ENCODE data around the gene PPP4R4. TPM values are rescaled to one million over a fixed set of nuclear protein-coding genes. Genes with fewer than 3 reads are reported as not detected.

The PPP4R4 gene
- total and polyA plus RNA-seq, 8 donors: 0.19 to 1.3 (median 0.66) TPM

DNA sequence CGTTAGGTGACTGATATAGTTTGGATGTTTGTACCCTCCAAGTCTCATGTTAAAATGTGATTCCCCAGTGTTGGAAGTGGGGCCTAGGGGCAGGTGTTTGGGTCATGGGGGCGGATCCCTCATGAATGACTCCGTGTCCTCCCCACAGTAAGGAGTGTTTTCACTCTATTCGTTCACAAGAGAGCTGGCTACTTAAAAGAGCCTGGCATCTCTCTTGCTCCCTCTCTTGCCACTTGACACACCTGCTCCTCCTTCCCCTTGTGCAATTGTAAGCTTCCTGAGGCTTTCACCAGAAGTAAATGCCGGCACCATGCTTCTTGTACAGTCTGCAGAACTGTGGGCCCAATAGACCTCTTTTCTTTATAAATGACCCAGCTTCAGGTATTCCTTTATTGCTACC lies 47.3 kb upstream of the PPP4R4 start:
- TF ChIP-seq, protein P1, sequence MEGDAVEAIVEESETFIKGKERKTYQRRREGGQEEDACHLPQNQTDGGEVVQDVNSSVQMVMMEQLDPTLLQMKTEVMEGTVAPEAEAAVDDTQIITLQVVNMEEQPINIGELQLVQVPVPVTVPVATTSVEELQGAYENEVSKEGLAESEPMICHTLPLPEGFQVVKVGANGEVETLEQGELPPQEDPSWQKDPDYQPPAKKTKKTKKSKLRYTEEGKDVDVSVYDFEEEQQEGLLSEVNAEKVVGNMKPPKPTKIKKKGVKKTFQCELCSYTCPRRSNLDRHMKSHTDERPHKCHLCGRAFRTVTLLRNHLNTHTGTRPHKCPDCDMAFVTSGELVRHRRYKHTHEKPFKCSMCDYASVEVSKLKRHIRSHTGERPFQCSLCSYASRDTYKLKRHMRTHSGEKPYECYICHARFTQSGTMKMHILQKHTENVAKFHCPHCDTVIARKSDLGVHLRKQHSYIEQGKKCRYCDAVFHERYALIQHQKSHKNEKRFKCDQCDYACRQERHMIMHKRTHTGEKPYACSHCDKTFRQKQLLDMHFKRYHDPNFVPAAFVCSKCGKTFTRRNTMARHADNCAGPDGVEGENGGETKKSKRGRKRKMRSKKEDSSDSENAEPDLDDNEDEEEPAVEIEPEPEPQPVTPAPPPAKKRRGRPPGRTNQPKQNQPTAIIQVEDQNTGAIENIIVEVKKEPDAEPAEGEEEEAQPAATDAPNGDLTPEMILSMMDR (IDR thresholded peaks at IDR 0.05): no peak
- H3K4me1 ChIP-seq: no peaks in the 10 kb centered on the region
- intact Hi-C loops (cut with DNase I): no loop called here
- no peak for DNase-seq
- peaks cover 0 to 4% (median 0%) of the 10 kb centered on the region in 4 donors for H3K27me3 ChIP-seq
- no peaks in the 10 kb centered on the region for H3K36me3 ChIP-seq
- no peaks in the 10 kb centered on the region for H3K9me3 ChIP-seq
- no peak for FAIRE-seq
- no peak overlapping the region for H3K27ac ChIP-seq
- no peak for ATAC-seq
- H3K4me3 ChIP-seq: no peak overlapping the region
- WGBS, 2 donors: 73% methylated on average over 5 of the region's 5 CpGs

DNA sequence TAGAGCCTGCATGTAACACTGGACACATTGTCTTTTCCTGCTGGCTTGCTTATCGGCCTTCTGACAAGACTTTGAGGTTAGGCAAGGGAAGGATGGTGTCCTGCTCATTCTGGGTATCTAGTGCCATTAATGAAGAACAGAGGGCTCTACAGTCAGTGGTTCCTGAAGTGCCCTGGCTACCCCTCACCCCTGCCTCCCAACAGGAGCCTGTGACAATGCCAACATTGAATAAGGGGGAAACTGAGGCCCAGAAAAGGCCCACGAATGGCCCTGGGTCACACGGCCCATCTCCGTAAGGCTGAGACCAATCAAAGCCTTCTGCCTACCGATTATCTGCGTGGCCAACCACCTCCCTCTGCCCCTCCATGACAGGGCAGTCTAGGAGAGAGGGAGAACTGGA lies 46.8 kb upstream of the PPP4R4 start:
- TF ChIP-seq, protein P1 (IDR thresholded peaks at IDR 0.05): no peak
- no peaks in the 10 kb centered on the region for H3K9me3 ChIP-seq
- H3K4me1 ChIP-seq: no peaks in the 10 kb centered on the region
- peak in 1 of 6 donors; percentile 27 for DNase-seq
- no peak overlapping the region for H3K4me3 ChIP-seq
- no peak for FAIRE-seq
- H3K36me3 ChIP-seq: no peaks in the 10 kb centered on the region
- H3K27me3 ChIP-seq: peaks cover 0 to 4% (median 0%) of the 10 kb centered on the region in 4 donors
- 79 to 84% methylated on average over 6 of the region's 6 CpGs for WGBS, 2 donors
- H3K27ac ChIP-seq: no peak overlapping the region
- intact Hi-C loops (cut with DNase I): no loop called here
- ATAC-seq: no peak

DNA sequence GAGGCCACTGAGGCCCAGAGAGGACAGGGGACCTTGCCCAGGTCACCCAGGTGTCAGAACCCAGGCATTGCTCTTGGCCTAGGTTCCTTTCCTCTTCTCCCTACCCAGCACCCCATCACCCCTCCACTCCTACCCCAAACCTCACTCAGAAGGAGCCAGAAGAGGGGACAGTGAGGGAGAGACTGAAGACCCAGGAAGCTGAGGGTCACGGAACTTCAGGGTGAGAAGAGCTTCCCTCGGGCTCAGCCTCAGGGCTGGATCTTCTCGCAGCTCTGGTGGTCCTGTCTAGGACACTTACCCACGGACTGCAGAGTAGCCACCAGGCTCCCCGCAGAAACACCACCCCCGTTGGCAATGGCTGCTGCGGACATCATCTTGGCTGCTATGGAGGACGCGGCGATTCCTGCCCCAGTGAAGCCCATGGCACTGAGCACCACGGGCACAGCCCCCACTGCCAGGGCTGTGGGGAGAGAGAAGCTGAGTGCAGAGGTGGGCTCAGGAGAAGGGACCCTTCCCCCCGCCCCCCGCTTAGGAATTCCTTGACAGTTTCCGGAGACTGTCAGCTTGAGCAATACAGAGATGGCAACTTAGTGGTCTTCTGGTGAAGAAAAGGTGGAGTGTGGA lies 45.8 kb upstream of the PPP4R4 start:
- no peak for ATAC-seq
- whole genome bisulfite sequencing, 2 donors: 83 to 86% methylated on average over 14 of the region's 14 CpGs
- intact Hi-C loops (cut with DNase I): no loop called here
- Histone ChIP-seq H3K9me3 (no peaks in the 10 kb centered on the region), H3K36me3 (no peaks in the 10 kb centered on the region), H3K27ac (no peak overlapping the region), H3K27me3 (peaks cover 0 to 4% (median 0%) of the 10 kb centered on the region in 4 donors), H3K4me1 (no peaks in the 10 kb centered on the region), H3K4me3 (no peak overlapping the region)
- DNase-seq: peak in 1 of 6 donors; percentile 53
- no peak for FAIRE-seq
- TF ChIP-seq, protein P1 (IDR thresholded peaks at IDR 0.05): no peak

DNA sequence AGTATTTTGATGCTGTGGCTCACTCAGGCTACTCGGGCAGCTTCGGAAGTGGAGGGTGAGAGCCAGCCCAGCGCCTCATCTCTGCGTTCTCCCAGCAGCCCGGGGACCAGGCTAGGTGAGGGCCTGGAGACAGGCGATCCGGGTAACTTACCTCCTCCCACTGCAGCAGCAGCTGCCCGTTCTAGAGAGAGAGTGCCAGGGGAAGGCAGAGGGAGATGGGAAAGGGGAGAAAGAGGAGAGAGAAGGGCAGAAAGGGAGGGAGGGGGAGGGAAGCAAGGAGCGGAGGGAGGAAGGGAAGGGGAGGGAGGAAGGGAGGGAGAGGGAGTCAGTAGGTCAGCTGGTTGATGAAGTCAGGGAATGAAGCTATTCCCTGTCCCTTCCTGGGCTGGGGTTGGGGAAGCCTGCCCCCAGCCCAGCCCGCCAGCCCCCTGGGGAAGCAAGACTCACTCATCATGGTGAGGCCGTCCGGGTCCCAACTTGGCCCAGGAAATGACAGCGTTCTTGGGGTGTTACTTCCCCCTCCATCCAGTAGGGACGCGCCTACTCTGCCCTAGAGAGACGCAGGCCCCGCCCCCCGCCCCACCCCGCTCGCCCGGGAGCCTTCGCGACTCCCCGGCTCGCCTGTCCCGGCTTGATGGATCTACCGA lies 44.9 kb upstream of the PPP4R4 start, which contains the start of gene IFI27L2:
Gene IFI27L2 (minus strand): TSS at position 494 of the 647 bp plus-strand sequence. CDS start 40 bp downstream, at position 454.
- peak in 5 of 6 donors; percentile 27 to 68 (median 48) for DNase-seq
- peak within 1 kb of the TSS in 3 of 4 donors; percentile 31 to 44 (median 33) for H3K4me3 ChIP-seq

More for the DNA sequence above, 44.9 kb upstream of the PPP4R4 start, which contains the start of gene IFI27L2:
- H3K36me3 ChIP-seq: no peaks in the 10 kb centered on the region
- WGBS, 2 donors: 2 to 5% methylated on average over 27 of the region's 27 CpGs
- peaks cover 0 to 4% (median 0%) of the 10 kb centered on the region in 4 donors for H3K27me3 ChIP-seq
- peak within 1 kb of the TSS in 2 of 4 donors; percentile 52 to 57 for H3K27ac ChIP-seq
- no peaks in the 10 kb centered on the region for H3K9me3 ChIP-seq
- TF ChIP-seq, protein P1 (IDR thresholded peaks at IDR 0.05): peak in 2 of 4 donors; percentile 8 to 13
- FAIRE-seq (no peak), ATAC-seq (peak; percentile 82 to 95 (median 92))
- intact Hi-C loops (cut with DNase I): no loop called here
- H3K4me1 ChIP-seq: no peaks in the 10 kb centered on the region

All from pancreas (tissue), 10 donors.